GM19351 (cell line): ENCODE measurements around the gene CTXN1.
"Not testable (repeated sequence)": the region's sequence is repeated elsewhere in the genome, so short reads cannot be mapped to it uniquely, and the experiment has no call there.

Source experiments
- ATAC-seq: cut with Tn5 transposase; IDR thresholded peaks from one replicate; pipeline ENCODE4 v1.9.1; 2021; ENCODE audit warnings: mild to moderate bottlenecking, moderate library complexity; ENCODE audit not compliant: unreplicated experiment

The CTXN1 gene

GRCh38 chr19:7926727-7927604 is 1.0 kb upstream of the CTXN1 start:
- ATAC-seq: no peak

GRCh38 chr19:7925171-7925851 is 624 bp downstream of the CTXN1 start:
- ATAC-seq: peak; percentile 32

GRCh38 chr19:7924651-7925170 is 1.2 kb downstream of the CTXN1 start:
- ATAC-seq: no peak

- no peak for ATAC-seq
These were observed 1.7 kb downstream of the CTXN1 start for GRCh38 chr19:7924241-7924640.

- no peak for ATAC-seq
These were observed 2.4 kb downstream of the CTXN1 start for GRCh38 chr19:7923295-7924191.

GRCh38 chr19:7922836-7923195 is 3.1 kb downstream of the CTXN1 start:
- ATAC-seq: no peak

- ATAC-seq: no peak
These were observed 3.7 kb downstream of the CTXN1 start for GRCh38 chr19:7921967-7922835.

GRCh38 chr19:7921302-7921966 is 4.5 kb downstream of the CTXN1 start:
- ATAC-seq: no peak

- peak; percentile 38 for ATAC-seq
These were observed 5.2 kb downstream of the CTXN1 start for GRCh38 chr19:7920519-7921301.

- ATAC-seq: peak; percentile 54
These were observed 6.1 kb downstream of the CTXN1 start, which contains the start of gene SNAPC2 for GRCh38 chr19:7919610-7920518. Gene SNAPC2, plus strand, starts transcription at chr19:7920338. Its CDS starts 29 bp downstream, at chr19:7920367.

GRCh38 chr19:7918615-7919421 is 7.1 kb downstream of the CTXN1 start:
- no peak for ATAC-seq

GRCh38 chr19:7918062-7918614 is 7.8 kb downstream of the CTXN1 start:
- ATAC-seq: not testable (repeated sequence)

GRCh38 chr19:7917267-7918061 is 8.5 kb downstream of the CTXN1 start:
- ATAC-seq: no peak

- no peak for ATAC-seq
These were observed 9.0 kb downstream of the CTXN1 start for GRCh38 chr19:7916955-7917266.

GRCh38 chr19:7916103-7916954 is 9.6 kb downstream of the CTXN1 start:
- ATAC-seq: no peak
